HUES48 (cell line): ENCODE data around the gene UBE2J1.

Experiments used
- H3K27ac ChIP-seq: one replicate; pipeline ENCODE4 v1.7.0; 2013; ENCODE audit warnings: low read depth, low read length, inconsistent platforms
- H3K27me3 ChIP-seq: 2 replicates; pipeline ENCODE4 v1.6.1; 2013; ENCODE audit warnings: mild to moderate bottlenecking, low read length; ENCODE audit not compliant: control insufficient read depth, insufficient read depth
- H3K36me3 ChIP-seq: 2 replicates; pipeline ENCODE4 v1.6.1; 2013; ENCODE audit warnings: low read length; ENCODE audit not compliant: control insufficient read depth, insufficient read depth
- H3K4me1 ChIP-seq: 2 replicates; pipeline ENCODE4 v1.6.1; 2013; ENCODE audit warnings: mild to moderate bottlenecking, low read length; ENCODE audit not compliant: control insufficient read depth, insufficient read depth
- H3K4me3 ChIP-seq: 2 replicates; pipeline ENCODE4 v1.5.1; 2013; ENCODE audit warnings: mild to moderate bottlenecking, low read depth, low read length
- H3K9ac ChIP-seq: 2 replicates; pipeline ENCODE4 v1.6.1; 2013; ENCODE audit warnings: mild to moderate bottlenecking, low read depth, low read length, moderate library complexity
- H3K9me3 ChIP-seq: 2 replicates; pipeline ENCODE4 v1.6.1; 2013; ENCODE audit warnings: low read length; ENCODE audit not compliant: control insufficient read depth, insufficient read depth

UBE2J1 gene

DNA sequence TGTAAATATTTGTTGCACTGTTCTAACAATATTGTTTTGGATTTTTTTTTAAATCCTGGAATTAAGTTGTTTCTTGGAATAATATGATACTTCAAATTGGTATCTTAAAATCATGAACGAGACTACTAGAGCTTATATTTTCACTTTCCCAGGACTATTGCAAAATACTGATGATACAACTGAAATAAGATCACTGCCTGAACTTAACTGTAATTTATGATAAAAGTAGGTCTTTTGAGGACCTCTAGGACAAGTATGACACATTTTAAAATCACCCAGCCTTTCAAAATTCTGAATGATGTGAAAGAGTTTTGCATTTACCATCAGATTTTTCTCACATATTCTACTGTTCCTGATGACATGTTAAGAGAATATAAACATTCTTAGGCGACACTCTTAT is 8.6 kb upstream of the UBE2J1 start:
- Histone ChIP-seq H3K4me1 (no peaks in the 10 kb centered on the region), H3K27ac (no peak overlapping the region), H3K4me3 (no peak overlapping the region), H3K36me3 (no peaks in the 10 kb centered on the region), H3K27me3 (no peaks in the 10 kb centered on the region), H3K9ac (no peak overlapping the region), H3K9me3 (no peaks in the 10 kb centered on the region)

DNA sequence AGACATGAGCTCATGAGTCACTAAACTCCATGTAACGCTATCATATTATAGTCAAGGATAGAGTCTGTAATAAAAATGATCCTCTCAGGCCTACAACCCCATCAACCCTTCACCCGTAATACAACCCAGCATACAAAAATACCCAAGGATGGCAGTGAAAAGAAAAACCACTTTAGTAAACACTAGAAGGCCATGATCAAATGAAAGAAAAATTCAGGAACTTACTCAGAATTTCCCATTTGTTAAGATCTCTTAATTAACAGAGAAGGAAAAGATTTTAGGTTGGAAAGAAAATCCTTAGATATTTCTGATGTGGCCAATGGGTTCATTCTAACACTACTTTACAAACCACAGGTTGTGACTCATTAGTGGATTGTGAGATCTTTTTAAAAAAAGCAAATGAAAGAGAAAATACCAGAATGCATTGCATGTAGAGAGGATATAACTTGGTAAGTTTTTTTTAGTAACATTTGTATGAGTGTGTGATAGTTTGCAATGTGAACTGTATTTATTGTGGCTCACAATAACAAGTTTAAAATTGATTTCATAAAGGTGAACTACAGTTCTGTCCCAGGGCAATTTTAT is 8.0 kb upstream of the UBE2J1 start:
- Histone ChIP-seq H3K4me1 (no peaks in the 10 kb centered on the region), H3K4me3 (no peak overlapping the region), H3K36me3 (no peaks in the 10 kb centered on the region), H3K9ac (no peak overlapping the region), H3K27ac (no peak overlapping the region), H3K9me3 (no peaks in the 10 kb centered on the region), H3K27me3 (no peaks in the 10 kb centered on the region)

DNA sequence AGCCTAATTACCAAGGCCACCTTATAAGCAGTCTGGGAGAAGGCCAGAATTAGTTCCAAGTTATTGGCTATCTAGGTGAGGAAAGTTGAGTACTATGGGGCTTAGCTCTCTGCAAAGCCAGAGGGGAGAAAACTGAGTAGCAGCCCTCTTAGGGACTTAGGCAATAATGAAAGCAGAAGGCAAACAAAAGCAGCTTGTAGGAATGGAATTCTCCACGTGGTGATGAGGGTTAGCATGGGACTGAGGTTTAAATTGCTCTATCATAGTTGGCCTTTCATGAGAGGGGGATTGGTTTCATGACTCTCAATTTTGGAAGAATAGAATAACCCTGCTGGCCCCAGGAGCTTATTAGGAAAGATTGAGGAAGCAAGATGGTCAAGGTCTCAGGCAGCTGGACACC is 7.0 kb upstream of the UBE2J1 start:
- Histone ChIP-seq H3K36me3 (no peaks in the 10 kb centered on the region), H3K27ac (no peak overlapping the region), H3K9me3 (no peaks in the 10 kb centered on the region), H3K27me3 (no peaks in the 10 kb centered on the region), H3K4me3 (no peak overlapping the region), H3K9ac (no peak overlapping the region), H3K4me1 (no peaks in the 10 kb centered on the region)

DNA sequence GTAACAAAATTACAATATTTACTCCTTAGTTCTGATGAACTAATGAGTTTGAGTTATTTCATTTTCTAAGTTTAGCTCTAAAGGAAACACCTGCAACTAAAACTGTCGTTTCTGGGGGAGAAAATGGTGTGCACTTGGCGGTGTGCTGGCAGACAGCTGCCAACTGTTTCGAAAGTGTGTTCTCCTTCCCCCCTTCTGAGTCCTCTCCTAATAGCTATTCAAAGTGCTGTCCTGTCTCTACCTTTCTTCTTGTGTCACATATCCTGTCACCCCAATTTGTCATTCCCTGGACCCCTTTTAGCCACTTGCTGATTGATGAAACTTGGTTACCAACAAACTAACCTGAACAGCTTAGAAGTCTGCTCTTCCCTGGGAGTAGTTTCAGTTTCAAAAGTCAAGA is 4.9 kb upstream of the UBE2J1 start:
- H3K4me3 ChIP-seq: no peak overlapping the region

DNA sequence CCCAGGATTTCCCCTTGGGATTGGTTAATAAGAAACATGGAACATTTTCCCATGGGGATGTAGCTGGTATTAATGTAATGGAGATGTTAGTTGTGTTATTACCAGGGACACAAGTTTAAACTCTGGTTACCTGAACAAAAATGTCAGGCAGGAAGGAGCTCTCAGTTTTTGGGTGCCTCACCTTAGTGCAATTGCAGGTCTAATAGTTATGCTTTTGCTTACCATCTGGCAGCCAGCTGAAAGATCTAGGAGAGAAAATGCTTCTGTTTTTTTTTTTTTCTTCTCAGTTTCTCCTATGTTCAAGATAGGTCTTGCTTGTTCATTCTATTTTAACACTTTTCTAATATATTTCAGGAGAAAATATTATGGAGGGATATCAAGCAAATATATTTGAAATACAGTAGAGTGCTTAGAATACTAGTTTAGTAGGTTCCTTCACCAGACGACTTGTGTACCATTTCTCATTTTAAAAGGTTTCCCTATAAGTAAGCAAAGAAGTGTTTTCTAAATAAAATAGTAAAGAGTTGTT is 4.2 kb upstream of the UBE2J1 start:
- Histone ChIP-seq H3K4me3 (no peak overlapping the region), H3K4me1 (no peaks in the 10 kb centered on the region), H3K27me3 (peaks cover 18% of the 10 kb centered on the region), H3K9me3 (no peaks in the 10 kb centered on the region), H3K36me3 (no peaks in the 10 kb centered on the region), H3K27ac (no peak overlapping the region), H3K9ac (no peak overlapping the region)

More for the DNA sequence above, 4.9 kb upstream of the UBE2J1 start:
- no peaks in the 10 kb centered on the region for H3K4me1 ChIP-seq
- H3K9me3 ChIP-seq: no peaks in the 10 kb centered on the region
- no peak overlapping the region for H3K9ac ChIP-seq
- no peak overlapping the region for H3K27ac ChIP-seq
- H3K36me3 ChIP-seq: no peaks in the 10 kb centered on the region
- H3K27me3 ChIP-seq: peaks cover 11% of the 10 kb centered on the region

DNA sequence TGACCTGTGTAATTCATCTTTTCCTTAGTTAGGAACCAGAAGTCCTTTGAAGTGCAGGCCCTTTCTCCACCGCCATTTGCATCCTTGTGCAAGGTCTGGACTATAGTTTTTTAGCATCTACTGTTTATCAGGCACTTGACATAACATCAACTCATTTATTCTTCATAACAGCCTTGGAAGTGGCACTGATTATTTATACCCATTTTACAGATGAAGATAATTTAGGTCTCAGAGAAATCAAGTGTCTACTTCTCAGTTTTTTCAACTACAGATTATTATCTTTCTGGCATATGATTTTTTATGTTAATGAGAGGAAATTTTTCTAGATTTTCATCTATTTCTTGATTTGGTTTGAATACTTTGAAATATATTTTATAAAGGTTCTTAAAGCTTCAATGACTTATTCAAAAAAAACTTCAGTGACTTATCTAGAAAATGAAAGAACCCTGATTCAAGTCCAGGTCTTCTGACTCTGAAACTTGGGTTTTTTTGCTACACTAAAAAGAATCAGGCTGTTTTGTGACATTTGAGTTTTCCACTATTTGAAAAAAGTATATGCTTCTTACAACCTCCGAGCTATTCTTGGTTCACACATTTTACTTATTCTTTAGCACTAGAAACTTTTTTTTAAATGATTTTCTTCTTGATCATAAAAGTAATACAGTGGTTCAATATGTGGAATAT is 3.1 kb upstream of the UBE2J1 start:
- Histone ChIP-seq H3K27me3 (peaks cover 24% of the 10 kb centered on the region), H3K9ac (no peak overlapping the region), H3K9me3 (no peaks in the 10 kb centered on the region), H3K36me3 (no peaks in the 10 kb centered on the region), H3K27ac (no peak overlapping the region), H3K4me3 (no peak overlapping the region), H3K4me1 (peaks cover 3% of the 10 kb centered on the region; the same call in 1 of the 2 replicates)

DNA sequence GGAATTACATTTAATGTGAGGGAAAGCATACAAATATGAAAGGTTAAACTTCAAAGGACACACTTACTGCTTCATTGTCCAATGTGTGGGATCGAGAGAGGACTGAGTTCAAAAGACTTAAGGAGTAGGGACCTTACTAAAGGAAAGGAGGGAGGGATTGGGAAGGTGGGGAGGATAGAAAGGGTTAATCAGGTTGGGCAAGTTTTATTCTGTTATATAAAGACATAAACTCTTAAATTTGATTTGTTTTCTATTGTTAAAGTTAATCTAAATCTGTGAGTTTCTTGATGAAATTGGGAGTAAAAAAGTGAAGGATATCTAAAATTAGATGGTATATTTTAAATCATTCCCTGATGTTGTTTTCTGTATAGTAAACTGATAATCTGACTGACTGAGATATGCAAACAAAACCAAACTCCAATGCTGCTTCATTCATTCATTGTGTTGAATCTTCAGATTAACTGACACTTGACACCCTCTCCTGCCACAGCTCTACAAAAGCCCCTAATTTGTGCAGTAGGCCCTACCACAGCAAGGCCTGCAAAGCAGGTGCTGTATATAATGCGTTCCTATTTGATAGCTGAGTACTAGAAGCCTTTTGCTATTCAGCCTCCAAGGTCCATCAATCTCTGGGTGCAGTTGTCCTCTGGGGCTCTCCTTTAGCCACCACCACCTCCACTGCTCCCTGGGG is 1.3 kb upstream of the UBE2J1 start:
- no peaks in the 10 kb centered on the region for H3K9me3 ChIP-seq
- no peak overlapping the region for H3K9ac ChIP-seq
- peaks cover 24% of the 10 kb centered on the region for H3K27me3 ChIP-seq
- H3K36me3 ChIP-seq: no peaks in the 10 kb centered on the region
- H3K4me3 ChIP-seq: no peak overlapping the region
- H3K4me1 ChIP-seq: peaks cover 3% of the 10 kb centered on the region; the same call in 1 of the 2 replicates
- no peak overlapping the region for H3K27ac ChIP-seq

DNA sequence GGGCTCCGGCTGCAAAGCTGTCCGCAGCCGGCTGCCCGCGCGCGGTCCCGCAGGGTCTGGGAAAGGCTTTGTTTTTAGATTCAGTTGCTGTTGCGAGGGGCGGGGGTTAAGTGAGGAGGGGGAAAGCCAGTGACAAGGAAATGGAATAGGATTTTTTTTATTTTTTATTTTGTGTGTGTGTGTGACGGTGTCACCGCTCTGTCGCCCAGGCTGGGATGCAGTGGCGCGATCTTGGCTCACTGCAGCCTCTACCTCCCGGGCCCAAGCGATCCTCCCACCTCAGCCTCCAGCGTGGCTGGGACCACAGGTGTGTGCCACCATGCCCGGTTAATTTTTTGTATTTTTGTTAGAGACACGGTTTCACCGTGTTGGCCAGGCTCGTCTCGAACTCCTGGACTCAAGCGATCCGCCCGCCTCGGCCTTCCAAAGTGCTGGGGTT is 615 bp upstream of the UBE2J1 start:
- peaks cover 24% of the 10 kb centered on the region for H3K27me3 ChIP-seq
- H3K36me3 ChIP-seq: no peaks in the 10 kb centered on the region
- peak overlapping the region; percentile 82 for H3K9ac ChIP-seq
- no peaks in the 10 kb centered on the region for H3K9me3 ChIP-seq
- H3K4me3 ChIP-seq: peak overlapping the region; percentile 82
- peaks cover 3% of the 10 kb centered on the region; the same call in 1 of the 2 replicates for H3K4me1 ChIP-seq
- peak overlapping the region; percentile 78 for H3K27ac ChIP-seq

DNA sequence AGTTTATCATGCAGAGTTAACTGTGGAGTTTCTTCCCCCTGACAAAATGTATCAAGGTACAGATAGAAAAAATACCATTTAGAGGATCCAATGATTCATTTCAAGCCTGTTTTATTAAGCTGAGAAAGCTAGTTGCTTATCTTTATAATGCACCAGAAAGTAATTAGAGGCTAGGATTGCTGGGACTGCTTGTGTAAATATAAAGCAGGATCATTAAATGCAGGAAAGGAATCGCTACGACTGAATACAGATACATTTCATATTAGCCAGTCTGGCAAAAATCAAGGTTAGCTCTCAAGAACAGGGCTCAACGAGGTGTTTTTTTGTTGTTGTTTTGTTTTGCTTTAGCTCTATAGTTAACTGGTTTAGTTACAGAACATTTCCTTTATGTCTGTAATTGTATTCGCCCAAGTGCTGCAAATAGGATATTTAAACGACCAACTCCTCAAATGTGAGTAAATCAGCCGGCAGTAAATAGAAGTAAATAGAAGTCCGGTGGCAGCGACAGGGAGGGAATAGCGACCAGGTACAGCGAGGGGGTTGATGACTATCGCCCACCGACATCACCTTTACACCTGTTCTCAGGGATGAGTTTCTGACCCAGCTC is 748 bp downstream of the UBE2J1 start:
- H3K4me1 ChIP-seq: peaks cover 3% of the 10 kb centered on the region; the same call in 1 of the 2 replicates
- H3K27ac ChIP-seq: peak overlapping the region; percentile 78

DNA sequence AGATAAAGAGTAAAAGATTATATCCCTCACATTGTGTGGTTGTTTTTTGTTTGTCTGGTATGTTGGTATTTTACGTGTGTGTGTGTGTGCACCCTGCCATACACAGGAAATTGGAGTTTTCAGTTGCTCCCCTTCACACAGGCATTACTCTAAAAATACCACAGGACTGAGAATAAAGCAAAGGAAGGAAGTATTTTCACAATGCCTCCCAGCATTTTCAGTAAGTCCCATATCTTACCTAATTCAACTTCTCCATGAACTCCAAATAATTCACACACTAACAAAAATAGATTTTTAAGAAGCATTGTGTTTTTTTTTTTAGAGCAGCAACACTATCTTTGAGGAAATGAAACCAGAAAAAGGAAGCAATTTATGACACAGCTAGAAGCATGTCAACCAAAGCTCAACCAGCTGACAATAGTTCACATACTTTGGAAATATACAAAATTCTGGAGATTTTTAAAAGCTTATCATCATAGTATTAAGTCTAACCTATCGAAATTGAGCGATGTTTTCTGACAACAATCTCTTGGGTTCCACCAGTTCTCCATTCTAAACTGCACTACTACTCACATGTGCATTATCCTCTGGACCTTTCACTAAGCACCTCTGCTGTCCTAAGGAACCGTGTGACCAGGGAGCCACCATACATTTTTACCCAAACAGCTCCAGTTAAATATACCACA is 2.1 kb downstream of the UBE2J1 start:
- Histone ChIP-seq H3K27ac (no peak overlapping the region), H3K36me3 (no peaks in the 10 kb centered on the region), H3K27me3 (peaks cover 24% of the 10 kb centered on the region), H3K4me3 (no peak overlapping the region), H3K9ac (no peak overlapping the region), H3K4me1 (peaks cover 3% of the 10 kb centered on the region; the same call in 1 of the 2 replicates), H3K9me3 (no peaks in the 10 kb centered on the region)

More for the DNA sequence above, 748 bp downstream of the UBE2J1 start:
- peak overlapping the region; percentile 82 for H3K9ac ChIP-seq
- H3K4me3 ChIP-seq: peak overlapping the region; percentile 82
- peaks cover 24% of the 10 kb centered on the region for H3K27me3 ChIP-seq
- no peaks in the 10 kb centered on the region for H3K36me3 ChIP-seq
- H3K9me3 ChIP-seq: no peaks in the 10 kb centered on the region
